ENCODE measurements around the gene CHMP2A. TPM values are rescaled to one million over a fixed set of nuclear protein-coding genes. Genes with fewer than 3 reads are reported as not detected.

CHMP2A gene
- total RNA-seq, 1 experiment from 2014 or later: 191 TPM

DNA sequence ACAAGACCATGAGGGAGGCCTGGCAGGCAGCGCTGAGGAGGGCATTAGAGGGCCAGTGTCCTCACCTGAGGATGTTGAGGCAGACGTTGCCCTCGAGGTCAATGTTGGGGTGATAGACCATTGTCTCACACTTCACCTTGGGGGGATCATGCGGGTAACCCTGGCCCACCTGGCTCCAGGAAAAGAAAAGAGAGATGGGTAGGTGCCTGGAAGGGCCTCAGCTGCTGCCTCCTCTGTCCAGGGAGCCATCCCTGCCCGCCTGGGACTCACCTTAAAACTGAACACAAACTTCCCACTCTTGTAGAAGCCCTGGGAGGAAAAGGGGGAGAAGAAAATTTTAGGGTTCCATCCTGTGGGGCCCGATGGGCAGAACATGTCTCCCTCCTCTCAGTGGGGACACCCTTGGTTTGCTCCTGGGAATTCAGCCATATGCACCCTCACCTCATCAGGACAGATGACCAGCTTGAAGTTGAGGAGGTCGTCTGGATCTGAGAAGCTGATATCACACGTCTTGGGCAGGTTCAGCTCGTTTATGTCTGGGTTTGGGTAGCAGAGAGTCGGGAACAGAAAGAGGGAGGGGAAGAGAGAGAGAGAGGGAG lies 1.8 kb upstream of the CHMP2A start:
- no peak for ATAC-seq

DNA sequence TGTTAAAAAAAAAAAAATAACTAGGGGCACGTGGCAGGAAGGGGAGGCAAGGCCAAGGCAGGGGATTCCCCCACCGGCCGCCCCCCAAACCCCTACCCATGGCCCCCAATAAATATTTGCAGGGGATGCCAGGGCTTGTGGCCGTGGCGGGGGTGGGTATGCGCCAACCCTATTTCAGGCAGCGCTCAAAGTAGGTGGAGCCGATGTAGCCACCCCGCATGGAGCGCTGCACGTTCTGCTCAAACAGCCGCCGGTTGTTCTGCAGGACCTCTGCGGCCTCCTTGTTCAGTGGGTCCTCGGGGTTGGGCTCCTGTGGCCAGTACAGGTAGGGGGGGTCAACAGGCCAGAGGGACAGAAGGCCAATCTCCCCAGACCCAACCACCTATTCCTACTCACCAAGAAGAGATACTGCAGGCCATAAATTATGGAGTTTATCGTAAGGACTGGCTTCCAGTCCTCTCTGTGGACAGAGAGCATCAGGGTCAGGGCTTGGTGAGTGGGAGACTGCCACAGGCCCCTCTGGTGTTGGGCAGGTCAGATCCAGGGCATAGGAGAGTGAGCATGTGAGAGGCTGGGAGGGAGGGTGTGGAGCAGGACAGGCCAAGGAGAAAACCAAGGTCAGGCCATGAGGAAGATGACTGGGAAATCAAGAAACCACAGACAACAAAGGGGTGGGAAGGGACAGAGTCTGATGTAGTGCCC lies 1.2 kb upstream of the CHMP2A start:
- ATAC-seq (no peak), DNase-seq (ENCODE audit: low read depth, low spot score) (no peak)
- ChIA-PET POLR2A (no interaction called here), CTCF (no interaction called here)
- no peak for TF ChIP-seq POLR2AphosphoS5 (IDR thresholded peaks at IDR 0.05; ENCODE audit: low read depth, low read length)
- TF ChIP-seq TCF7L2 (IDR thresholded peaks at IDR 0.05; ENCODE audit: low read depth, low read length): no peak
- TF ChIP-seq, protein P1, sequence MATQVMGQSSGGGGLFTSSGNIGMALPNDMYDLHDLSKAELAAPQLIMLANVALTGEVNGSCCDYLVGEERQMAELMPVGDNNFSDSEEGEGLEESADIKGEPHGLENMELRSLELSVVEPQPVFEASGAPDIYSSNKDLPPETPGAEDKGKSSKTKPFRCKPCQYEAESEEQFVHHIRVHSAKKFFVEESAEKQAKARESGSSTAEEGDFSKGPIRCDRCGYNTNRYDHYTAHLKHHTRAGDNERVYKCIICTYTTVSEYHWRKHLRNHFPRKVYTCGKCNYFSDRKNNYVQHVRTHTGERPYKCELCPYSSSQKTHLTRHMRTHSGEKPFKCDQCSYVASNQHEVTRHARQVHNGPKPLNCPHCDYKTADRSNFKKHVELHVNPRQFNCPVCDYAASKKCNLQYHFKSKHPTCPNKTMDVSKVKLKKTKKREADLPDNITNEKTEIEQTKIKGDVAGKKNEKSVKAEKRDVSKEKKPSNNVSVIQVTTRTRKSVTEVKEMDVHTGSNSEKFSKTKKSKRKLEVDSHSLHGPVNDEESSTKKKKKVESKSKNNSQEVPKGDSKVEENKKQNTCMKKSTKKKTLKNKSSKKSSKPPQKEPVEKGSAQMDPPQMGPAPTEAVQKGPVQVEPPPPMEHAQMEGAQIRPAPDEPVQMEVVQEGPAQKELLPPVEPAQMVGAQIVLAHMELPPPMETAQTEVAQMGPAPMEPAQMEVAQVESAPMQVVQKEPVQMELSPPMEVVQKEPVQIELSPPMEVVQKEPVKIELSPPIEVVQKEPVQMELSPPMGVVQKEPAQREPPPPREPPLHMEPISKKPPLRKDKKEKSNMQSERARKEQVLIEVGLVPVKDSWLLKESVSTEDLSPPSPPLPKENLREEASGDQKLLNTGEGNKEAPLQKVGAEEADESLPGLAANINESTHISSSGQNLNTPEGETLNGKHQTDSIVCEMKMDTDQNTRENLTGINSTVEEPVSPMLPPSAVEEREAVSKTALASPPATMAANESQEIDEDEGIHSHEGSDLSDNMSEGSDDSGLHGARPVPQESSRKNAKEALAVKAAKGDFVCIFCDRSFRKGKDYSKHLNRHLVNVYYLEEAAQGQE (IDR thresholded peaks at IDR 0.05; ENCODE audit: insufficient read depth in 1 of 2, low read depth in 2 of 2, low read length in 1 of 2): no peak
- TF ChIP-seq, protein P2, sequence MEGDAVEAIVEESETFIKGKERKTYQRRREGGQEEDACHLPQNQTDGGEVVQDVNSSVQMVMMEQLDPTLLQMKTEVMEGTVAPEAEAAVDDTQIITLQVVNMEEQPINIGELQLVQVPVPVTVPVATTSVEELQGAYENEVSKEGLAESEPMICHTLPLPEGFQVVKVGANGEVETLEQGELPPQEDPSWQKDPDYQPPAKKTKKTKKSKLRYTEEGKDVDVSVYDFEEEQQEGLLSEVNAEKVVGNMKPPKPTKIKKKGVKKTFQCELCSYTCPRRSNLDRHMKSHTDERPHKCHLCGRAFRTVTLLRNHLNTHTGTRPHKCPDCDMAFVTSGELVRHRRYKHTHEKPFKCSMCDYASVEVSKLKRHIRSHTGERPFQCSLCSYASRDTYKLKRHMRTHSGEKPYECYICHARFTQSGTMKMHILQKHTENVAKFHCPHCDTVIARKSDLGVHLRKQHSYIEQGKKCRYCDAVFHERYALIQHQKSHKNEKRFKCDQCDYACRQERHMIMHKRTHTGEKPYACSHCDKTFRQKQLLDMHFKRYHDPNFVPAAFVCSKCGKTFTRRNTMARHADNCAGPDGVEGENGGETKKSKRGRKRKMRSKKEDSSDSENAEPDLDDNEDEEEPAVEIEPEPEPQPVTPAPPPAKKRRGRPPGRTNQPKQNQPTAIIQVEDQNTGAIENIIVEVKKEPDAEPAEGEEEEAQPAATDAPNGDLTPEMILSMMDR (IDR thresholded peaks at IDR 0.05): no peak
- no peak for TF ChIP-seq SIN3A (IDR thresholded peaks at IDR 0.05; ENCODE audit: borderline replicate concordance, insufficient read depth, low read depth, low read length)
- Histone ChIP-seq H3K36me3 (ENCODE audit: control insufficient read depth, insufficient read depth, low read length) (peaks cover 3% of the 10 kb centered on the region; the same call in 1 of the 2 replicates), H3K27me3 (ENCODE audit: control insufficient read depth, insufficient read depth, low read length) (no peaks in the 10 kb centered on the region), H3K27ac (ENCODE audit: low read length) (peak overlapping the region; percentile 84), H3K9me3 (ENCODE audit: control insufficient read depth, insufficient read depth, low read depth, low read length) (no peaks in the 10 kb centered on the region), H3K4me1 (ENCODE audit: control insufficient read depth, insufficient read depth, low read length) (peaks cover 42% of the 10 kb centered on the region), H3K4me3 (ENCODE audit: low read depth in 2 of 2, low read length in 2 of 2) (no peak overlapping the region)
- in situ Hi-C loops (cut with HindIII; ENCODE audit: low pct_unique_long_range_greater_than_20kb, low sequenced_read_pairs): no loop called here
- no TSS peak for BruUV-seq (replicated peaks)
- intact Hi-C loops (cut with micrococcal nuclease; ENCODE audit: unreplicated experiment): loop anchor here (1.0 kb wide), 1 partner anchor 37 kb away; the partner anchor contains the start of gene ZBTB45

More for the DNA sequence above, 1.8 kb upstream of the CHMP2A start:
- intact Hi-C loops (cut with micrococcal nuclease; ENCODE audit: unreplicated experiment): no loop called here
- no peaks in the 10 kb centered on the region for H3K9me3 ChIP-seq (ENCODE audit: control insufficient read depth, insufficient read depth, low read depth, low read length)
- in situ Hi-C loops (cut with HindIII; ENCODE audit: low pct_unique_long_range_greater_than_20kb, low sequenced_read_pairs): no loop called here
- ChIA-PET CTCF (interaction anchor here (0.5 kb wide), 1 partner anchor 787 kb away, joined by 8 read pairs; the partner anchor contains the start of gene ZNF586), POLR2A (interaction anchor here (0.5 to 1.2 kb wide), 2 partner anchors 17 to 19 kb away, joined by 5 to 7 read pairs; no protein-coding TSS in a partner anchor)
- BruUV-seq (replicated peaks): TSS peak; percentile 62
- H3K36me3 ChIP-seq (ENCODE audit: control insufficient read depth, insufficient read depth, low read length): peaks cover under 1% of the 10 kb centered on the region; the same call in 1 of the 2 replicates
- no peak for TF ChIP-seq TCF7L2 (IDR thresholded peaks at IDR 0.05; ENCODE audit: low read depth, low read length)
- no peak for TF ChIP-seq POLR2AphosphoS5 (IDR thresholded peaks at IDR 0.05; ENCODE audit: low read depth, low read length)
- TF ChIP-seq, protein P2 (IDR thresholded peaks at IDR 0.05): no peak
- TF ChIP-seq, protein P1 (IDR thresholded peaks at IDR 0.05; ENCODE audit: insufficient read depth in 1 of 2, low read depth in 2 of 2, low read length in 1 of 2): no peak
- no peak for TF ChIP-seq SIN3A (IDR thresholded peaks at IDR 0.05; ENCODE audit: borderline replicate concordance, insufficient read depth, low read depth, low read length)
- H3K27me3 ChIP-seq (ENCODE audit: control insufficient read depth, insufficient read depth, low read length): no peaks in the 10 kb centered on the region
- DNase-seq (ENCODE audit: low read depth, low spot score): no peak
- peaks cover 42% of the 10 kb centered on the region for H3K4me1 ChIP-seq (ENCODE audit: control insufficient read depth, insufficient read depth, low read length)
- peak overlapping the region; percentile 84 for H3K27ac ChIP-seq (ENCODE audit: low read length)
- peak overlapping the region; percentile 66 to 100 for H3K4me3 ChIP-seq (ENCODE audit: low read depth in 2 of 2, low read length in 2 of 2)
